HTR-8/SVneo (cell line): Measurements from ENCODE around the gene ESYT3.
"Not testable (repeated sequence)": the region's sequence is repeated elsewhere in the genome, so short reads cannot be mapped to it uniquely, and the experiment has no call there.

ENCODE experiments used
- DNase-seq: peaks from one replicate; pipeline ENCODE4 v3.0.0; 2011; ENCODE audit warnings: low spot score, mixed read lengths; ENCODE audit not compliant: insufficient read length
- FAIRE-seq: peaks from 2 replicates; lab custom pipeline; 2011; peaks lifted over from hg19 to GRCh38; lab: Jason Lieb, UNC

Gene ESYT3

DNA sequence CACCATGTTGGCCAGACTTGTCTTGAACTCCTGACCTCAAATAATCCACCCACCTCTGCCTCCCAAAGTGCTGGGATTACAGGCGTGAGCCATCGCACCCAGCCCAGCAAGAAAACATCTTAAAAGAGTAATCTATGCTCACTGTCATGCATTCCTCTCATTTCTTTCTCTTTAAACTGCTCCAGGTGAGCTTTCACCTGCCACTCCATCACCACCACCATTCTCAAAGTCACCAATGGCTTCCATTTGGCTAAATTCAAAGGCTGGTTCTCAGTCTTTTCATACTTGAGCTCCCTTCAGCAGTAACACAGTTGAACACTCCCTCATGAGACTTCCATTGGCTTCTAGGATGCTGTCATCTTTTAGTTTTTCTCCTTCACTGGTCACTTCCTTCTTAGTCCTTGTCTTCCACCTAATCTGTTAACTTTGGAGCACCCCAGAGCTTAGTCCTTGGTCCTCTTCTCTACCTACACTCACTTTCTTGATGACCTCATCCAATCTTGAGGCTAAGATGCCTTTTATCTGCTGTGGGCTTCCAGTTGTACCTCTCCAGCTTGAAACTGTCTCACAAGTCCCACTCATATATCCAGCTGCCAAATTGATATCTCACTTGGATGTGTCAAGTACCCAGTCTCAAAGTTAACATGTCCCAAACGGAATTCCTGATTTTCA is 27.0 kb upstream of the ESYT3 start:
- FAIRE-seq = no peak
- no peak for DNase-seq

DNA sequence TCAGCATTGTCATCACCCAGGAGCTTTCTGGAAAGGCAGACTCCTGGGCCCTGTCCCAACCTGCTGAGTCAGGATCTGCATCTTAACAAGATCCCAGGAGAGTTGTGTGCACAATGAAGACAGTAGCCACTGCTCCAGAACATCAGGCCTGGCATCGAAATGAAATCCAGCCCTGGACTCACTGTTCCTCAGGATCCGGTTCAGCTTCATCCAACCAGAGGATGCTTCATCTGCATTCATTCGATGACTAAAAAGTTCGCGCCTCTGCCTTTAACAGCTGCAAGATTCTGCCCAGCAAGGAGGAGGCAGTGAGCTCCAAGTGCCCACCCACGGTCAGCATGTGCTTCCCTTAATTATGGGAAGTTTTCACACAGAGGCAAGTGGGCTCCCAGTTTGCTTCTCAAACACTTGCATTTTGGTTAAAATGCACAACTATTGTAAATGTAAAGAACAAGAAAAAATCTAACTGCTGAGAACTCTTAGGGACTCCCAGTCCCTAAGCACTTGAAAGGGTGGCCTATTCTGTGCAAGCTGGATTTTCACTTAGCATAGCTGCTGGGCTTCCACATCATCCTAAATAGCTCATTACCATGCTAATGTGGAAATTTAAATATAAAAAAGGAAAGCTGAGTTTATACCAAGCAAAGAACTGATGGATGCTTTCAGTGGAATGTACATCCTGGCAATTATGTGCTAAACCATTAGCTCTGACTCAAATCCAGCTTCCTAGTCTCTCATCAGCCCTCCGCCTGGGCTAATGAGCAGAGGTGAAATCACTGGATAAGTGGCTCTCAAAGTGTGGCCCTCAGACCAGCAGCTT is 25.5 kb upstream of the ESYT3 start:
- DNase-seq (no peak), FAIRE-seq (no peak)

DNA sequence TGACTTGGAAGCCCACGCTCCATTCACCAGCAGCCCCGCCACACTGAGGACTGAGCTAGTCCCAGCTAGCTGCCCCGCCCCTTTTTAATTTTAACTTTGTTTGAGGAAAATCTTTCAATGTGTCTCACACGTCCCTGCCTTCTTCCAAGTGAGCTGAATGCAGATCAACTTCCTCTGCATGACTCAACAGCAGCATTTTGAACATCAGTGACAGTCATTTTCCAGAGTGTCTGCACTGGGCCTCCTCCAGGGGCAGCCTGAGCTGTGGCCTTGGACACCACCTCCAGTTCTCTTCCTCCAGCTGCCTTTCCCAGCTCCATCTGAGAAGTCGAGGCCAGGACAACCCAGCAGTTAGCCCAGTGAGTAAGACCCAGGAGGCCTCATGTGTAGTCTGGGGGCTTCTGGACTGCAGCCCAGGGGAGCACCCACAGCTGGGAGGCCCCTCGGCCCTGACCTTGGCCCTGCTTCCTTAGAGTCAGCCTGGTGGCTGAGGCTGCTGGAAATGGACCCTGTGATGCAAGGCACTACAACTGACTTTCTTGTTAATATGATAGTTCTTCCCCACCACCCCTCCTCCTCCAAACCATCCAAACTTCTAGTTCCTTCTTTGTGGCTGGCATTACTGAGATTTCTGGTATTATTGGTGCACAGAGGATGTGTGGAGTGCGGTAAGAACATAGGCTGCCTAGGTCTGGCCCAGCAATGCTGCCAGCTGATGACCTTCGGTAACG is 21.4 kb upstream of the ESYT3 start:
- no peak for FAIRE-seq
- DNase-seq = no peak

DNA sequence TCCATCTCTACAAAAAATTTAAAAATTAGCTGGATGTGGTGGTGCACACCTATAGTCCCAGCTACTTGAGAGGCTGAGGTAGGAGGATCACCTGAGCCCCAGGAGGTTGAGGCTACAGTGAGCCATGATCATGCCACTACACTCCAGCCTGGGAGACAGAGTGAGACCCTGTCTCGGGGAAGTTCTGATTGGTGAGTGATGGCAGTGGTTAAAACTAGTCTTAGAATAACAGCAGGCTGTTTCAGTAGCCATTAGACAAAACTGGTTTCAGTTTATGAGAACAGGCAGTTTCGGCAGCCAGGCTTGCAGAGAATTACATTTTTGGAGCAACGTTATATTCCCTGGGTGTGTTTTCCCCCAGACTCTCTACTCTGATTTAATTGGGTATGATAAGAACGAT is 18.2 kb upstream of the ESYT3 start:
- FAIRE-seq, DNase-seq: not testable (repeated sequence)

DNA sequence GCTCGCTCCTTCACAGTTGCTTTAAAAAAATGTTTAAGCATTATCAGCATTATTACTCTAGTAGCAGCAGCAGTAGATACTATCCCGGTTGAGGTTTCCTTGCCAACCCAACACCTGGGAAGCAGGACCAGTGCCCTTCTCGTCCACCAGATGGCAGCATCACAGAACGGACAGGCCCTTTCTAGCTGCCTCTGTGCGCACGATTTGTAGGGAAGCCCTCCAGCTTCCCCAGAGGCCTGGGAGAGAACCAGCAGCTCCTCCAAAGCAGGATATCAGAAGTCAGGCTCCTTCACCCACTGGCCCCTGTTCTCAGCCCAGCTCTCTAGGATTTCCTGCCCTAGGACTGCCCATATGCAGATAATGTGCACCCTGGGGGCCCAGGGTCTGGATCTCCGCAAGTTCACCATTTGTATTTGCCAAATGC is 16.8 kb upstream of the ESYT3 start:
- FAIRE-seq (peak; percentile 80), DNase-seq (peak; percentile 90)

DNA sequence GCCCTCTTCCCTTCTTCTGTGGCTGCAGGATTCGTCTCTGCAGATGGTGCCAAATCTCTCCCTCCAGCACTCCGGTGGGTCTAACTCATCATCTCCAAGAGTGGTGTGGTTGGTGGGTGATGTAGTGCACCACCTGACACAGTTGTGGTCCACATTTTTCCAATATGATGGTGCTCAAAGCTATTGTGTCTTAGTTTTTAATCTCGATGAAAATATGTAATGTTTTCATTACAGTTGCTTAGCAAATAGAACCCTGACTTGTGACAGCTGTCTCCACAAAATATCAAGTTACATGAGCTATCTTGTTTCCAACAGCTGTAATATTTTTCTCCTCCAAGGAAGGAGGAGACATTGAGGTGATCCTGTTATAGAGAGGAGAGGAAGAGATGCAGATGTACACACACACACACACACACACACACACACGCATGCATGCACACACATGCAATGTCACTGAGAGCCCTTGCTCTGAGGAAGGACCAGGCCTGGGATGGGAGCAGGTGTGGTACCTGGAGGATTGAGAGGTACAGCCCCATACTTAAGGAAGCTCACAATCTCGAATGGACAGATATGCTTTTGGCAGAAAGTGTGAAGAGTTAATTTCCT is 15.7 kb upstream of the ESYT3 start:
- FAIRE-seq = no peak

DNA sequence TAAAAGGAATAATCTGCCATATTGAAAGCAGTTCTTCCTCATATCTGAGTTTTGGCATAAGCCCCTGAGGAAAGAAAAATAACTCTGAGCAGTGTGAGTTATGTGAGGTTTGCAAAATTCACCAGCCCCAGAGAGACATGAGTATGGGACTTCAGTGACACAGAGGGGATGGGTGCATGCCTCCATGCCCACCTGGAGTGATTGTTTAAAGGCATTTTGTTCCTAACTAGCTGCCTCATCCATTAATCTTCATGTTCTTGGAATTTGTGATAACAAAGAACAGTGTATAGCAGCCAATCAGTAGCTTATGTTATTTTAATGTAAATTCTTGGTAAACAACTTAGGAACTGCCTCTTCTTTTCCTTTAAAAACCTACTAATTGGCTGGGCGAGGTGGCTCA is 11.1 kb upstream of the ESYT3 start:
- DNase-seq = no peak

More for the DNA sequence above, 15.7 kb upstream of the ESYT3 start:
- no peak for DNase-seq

DNA sequence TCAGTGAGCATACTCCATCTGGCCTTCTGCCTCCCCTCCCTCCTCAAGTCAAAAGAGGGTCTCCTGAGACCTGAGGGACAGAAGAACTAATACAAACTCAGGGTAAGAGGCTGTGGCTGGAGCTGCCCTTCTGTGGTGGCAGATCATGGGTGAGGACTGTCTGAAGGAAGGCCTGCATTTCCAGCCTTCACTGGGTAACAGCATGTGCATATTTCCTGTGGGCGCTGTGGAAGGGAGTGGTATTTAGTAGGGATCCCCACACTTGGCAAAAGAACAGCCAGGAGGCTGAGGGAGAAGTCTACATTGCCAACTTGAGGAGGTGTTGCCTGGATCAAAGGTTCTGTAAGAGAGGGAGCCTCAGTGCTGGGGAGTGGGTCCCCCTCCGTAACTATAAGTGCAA is 10.1 kb upstream of the ESYT3 start:
- DNase-seq (no peak), FAIRE-seq (no peak)

More for the DNA sequence above, 11.1 kb upstream of the ESYT3 start:
- no peak for FAIRE-seq

DNA sequence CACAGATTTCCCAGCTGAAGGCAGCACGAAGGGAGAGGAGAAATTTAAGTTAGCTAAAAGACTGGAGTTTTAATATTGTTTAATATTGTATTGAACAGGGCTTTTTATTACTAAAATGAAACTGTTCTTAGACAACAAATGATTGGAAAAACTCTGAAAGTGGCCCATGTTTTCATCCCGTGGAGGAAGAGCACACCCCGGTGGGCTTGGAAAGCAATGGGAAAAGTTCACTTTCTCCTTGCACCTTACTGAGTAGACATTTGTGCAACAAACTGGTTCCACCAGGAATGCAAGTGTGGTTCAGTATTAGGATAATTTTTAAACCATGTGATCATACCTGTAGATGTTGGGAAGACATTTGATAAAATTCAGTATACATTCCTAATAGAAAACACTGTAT is 8.2 kb upstream of the ESYT3 start:
- FAIRE-seq = no peak
- no peak for DNase-seq

DNA sequence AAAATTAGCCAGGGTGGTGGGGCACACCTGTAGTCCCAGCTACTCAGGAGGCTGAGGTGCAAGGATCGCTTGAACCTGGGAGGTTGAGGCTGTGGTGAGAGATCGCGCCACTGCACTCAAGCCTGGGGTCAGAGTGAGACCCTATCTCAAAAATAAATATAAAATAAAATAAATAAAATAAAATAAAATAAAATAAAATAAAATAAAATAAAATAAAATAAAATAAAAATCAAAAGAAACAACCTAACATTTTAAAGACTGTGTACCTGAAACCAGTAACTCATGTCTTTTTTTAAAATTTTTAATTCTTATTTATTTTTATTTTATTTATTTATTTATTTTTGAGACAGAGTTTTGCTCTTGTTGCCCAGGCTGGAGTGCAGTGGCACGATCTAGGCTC is 7.7 kb upstream of the ESYT3 start:
- DNase-seq, FAIRE-seq: not testable (repeated sequence)

DNA sequence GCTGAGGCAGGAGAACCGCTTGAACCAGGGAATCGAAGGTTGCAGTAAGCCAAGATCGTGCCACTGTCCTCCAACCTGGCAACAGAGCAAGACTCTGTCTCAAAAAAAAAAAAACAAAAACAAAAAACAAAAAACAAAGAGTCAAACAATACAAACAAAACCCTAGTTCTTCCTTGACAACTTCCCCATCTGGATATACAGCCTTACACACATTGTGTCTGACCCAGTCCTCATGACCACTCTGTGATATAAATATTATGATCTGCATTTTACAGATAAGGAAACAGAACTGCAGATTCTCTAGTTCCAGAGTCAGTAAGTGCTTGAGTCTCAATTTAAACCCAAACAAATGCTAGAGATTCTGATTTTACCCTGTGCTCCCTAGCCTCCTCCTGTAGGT is 4.8 kb upstream of the ESYT3 start:
- DNase-seq (no peak), FAIRE-seq (no peak)

DNA sequence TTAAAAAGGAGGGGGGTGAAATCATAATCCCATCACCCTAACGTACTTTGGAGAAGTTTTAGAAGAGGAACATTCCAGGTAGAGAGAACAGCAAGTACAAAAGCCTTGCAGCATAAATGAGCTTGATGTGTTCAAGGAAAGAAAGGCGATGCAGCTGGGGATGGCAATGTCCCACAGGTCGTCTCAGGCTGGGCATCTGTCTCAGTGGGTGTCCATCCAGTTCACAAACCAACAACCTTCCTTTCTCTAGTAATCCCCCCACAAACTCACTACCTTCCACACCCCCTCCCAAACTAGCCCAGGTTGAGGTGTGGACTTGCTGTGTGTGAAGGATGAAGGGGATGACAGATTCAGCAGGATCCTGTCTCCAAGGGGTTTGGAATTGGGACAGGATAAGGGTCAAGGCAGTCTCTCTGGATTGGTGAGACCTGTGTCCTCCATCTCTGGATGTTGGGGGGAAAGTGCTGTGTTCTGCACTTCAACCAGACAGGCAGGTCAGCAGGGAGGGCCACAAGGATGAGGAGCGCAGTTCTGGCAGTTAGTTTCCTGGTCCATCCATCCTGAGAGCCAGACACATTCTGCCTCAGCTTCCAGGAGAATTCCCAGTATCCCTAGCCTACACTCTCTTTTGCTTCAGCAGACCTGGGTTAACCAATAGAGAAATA is 1.7 kb upstream of the ESYT3 start:
- no peak for DNase-seq
- FAIRE-seq = no peak

DNA sequence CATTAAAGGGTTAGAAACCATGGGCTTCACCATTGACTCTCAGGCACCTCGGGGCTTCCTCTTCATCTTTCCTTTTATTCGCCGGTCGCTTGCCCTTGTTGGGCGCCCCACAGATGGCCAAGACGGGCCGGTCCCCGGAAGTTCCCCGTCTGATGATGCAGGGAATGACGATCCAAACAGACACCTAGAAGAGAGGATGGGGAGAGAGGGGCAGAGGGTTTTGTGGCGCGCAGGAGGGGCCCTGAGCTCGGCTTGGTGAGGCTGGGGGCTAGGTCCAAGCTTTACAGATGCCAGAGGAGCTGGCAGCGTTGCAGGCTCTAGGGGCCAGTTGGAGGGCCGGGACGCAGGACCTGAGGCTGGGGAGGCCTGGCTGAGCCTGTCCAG is 532 bp upstream of the ESYT3 start:
- no peak for FAIRE-seq

DNA sequence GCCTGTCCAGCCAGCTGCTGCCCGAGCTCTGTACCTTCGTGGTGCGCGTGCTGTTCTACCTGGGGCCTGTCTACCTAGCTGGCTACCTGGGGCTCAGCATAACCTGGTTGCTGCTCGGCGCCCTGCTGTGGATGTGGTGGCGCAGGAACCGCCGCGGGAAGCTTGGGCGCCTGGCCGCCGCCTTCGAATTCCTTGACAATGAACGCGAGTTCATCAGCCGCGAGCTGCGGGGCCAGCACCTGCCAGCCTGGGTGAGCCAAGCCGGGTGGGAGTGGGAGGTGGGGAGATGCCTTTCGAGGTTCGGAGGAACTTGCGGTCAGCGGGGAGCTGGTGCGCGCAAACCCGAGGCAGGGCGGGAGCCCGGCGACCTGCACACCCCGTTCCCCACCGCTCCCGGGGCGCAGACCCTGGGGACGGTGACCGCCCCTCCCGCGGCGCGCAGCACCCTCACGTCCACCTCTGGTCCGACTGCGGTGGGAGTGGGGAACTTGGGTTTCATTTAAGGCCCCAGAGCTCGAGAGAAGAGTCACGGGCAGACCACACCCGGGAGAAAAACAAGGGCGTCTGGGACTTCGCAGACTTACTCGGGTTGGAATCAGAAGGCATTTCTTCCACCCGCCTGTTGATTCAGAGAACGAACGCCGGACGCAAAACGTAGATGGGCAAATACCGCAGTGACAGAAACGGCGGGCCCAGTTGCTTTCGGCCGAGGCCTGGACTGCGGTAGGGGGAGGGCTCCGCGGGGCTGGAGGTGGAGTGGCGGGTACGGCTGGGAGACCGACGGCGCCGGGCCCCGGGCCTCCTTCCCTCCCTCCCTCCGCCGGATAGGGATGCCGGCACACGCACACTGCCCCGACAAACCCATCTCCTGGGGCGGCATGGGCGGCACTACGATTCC is 708 bp downstream of the ESYT3 start:
- FAIRE-seq = no peak
- no peak for DNase-seq

More for the DNA sequence above, 532 bp upstream of the ESYT3 start:
- no peak for DNase-seq

DNA sequence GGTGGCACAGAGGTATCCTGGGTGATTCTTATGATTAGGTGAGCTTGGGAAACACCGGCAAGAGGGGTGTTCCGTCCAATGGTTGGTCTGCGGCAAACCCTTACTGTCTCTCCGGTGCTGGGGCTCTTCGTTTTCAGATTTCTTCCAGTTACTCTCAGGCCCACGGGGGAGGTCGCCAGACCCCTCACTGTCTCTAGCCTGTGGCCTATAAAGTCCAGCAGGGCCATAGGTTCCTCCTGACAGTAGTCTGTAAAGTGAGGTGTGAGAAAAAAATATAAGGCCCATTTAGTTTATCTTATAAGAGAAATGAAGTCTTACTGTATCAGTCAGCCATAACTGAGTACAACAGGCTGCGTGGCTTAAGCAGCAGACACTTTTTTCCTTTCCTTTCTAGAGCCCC is 1.4 kb downstream of the ESYT3 start:
- DNase-seq = no peak
- FAIRE-seq = no peak

DNA sequence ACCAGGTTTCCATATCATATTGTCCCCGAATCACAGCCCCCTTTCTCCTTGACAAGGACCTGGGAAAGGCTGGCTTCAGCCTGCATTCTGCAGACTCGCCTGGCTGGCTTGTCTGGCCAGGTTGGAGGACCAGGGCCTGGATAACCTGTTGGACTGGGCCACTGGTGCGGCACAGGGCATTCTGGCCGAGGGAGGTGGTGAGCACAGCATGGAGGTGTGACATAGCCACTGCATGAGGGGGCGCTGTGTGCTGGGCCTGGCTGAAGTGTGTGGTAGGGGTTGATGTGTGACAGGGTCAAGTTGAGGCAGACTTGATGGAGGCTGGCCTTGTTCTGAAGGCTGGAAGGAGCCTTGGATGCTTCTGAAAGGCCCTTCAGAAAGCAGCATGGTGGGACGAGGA is 2.9 kb downstream of the ESYT3 start:
- FAIRE-seq (peak; percentile 33), DNase-seq (no peak)

DNA sequence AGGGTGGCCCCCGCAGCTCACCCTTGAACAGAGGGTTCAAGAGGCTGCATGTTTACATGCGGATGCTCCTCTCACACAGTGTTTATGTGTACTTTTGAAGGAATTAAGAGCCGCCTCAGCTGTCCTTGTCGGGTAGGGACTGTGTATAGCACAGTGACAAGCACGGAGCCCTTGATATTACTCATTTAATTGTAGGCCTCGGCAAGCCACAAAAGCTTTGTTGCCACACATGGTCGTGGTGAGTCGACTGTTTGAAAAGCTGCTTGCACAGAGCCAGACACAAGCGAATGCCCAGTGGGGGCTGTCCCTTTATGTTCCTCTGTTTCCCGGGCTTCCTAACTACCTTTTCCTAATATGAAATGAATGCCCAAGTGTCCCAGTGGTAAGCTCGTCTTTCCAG is 4.5 kb downstream of the ESYT3 start:
- DNase-seq (no peak), FAIRE-seq (no peak)

DNA sequence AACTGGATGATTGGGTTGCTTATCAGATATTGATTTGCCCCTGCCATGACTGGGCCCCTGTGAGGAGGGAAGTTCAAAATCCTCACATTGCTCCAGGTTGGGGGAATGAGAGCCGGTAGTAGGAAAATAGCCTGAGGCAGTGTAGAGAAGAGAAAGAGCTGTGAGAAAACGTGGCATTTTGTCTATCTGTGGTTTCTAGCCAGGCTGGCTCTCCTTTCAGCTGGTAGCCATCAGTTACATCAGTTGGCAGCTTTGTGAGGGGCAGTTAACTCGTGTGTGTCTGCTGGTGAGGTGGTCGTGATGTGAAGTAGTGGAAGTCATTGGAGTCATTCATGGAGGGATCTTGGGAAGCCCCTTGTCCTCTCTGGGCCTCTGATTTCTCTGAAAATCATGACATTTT is 5.2 kb downstream of the ESYT3 start:
- peak; percentile 28 for DNase-seq
- FAIRE-seq = no peak

DNA sequence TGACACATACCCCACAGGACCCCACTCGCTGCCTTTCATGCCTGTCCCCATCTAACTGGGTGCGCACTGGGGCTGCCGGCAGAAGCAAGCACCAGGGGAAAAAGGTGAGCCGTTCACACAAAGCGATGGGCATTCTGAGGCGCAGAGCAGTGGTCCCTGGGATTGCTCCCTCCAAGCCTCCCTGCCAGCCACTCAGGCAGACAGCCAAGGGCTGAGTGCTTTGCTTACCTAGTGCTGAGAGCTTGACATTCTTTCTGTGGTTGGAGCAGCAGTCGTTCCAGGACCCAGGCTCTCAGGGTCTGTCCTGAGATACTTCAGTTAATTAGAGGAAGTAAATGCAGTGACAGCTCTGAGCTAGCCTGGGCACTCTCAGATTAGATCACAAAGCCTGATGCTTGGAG is 5.7 kb downstream of the ESYT3 start:
- no peak for DNase-seq
- FAIRE-seq = no peak
